Endothelial cell of umbilical vein (primary cell): ENCODE data around the gene SLC6A2. TPM values are rescaled to one million over a fixed set of nuclear protein-coding genes. Genes with fewer than 3 reads are reported as not detected.

Source experiments
- BruUV-seq: library from RNA; stranded (reverse); fragments of 400-500 nt; replicated peaks from 2 replicates; lab custom pipeline; 2021; lab: Mats Ljungman, UMichigan
- CTCF ChIA-PET: fragments of 300-600, 350-600 bp; sonication (Branson Sonifier 250); formaldehyde crosslinking; loops from one replicate; lab custom pipeline; 2021; ENCODE audit warnings: antibody characterized with exemption, inconsistent platforms; lab: Charles Lee
- POLR2A ChIA-PET: fragments of 300-600, 350-600 bp; sonication (Branson Sonifier 250); formaldehyde crosslinking; loops from one replicate; lab custom pipeline; 2021; ENCODE audit warnings: antibody characterized with exemption, inconsistent platforms; lab: Charles Lee
- DNase-seq: peaks from one replicate; pipeline ENCODE4 v3.0.0-alpha.2; 2011; ENCODE audit warnings: low read depth, low spot score
- FAIRE-seq: peaks from 2 replicates; lab custom pipeline; 2011; peaks lifted over from hg19 to GRCh38; lab: Jason Lieb, UNC
- H2AFZ ChIP-seq: 2 replicates; pipeline ENCODE4 v1.6.0; 2012; ENCODE audit warnings: low read depth, low read length, control low read depth, inconsistent platforms
- H3K27ac ChIP-seq: 2 replicates; pipeline ENCODE4 v1.5.1; 2011; ENCODE audit warnings: low read depth, mild to moderate bottlenecking, control low read depth, low read length, moderate library complexity; ENCODE audit not compliant: insufficient read depth
- H3K27me3 ChIP-seq, 2 experiments: 2 replicates each; pipeline versions ENCODE4 v1.6.0 to v1.6.1; 2011; ENCODE audit warnings: low read length in 2 of 2, mixed read lengths in 1 of 2; ENCODE audit not compliant: control insufficient read depth in 2 of 2, insufficient read depth in 2 of 2
- H3K36me3 ChIP-seq, 2 experiments: 2 replicates in 1 of 2; 3 replicates in 1 of 2; pipeline ENCODE4 v1.5.1; 2011; ENCODE audit warnings: low read length in 2 of 2, mild to moderate bottlenecking in 1 of 2, moderate library complexity in 1 of 2; ENCODE audit not compliant: control insufficient read depth in 2 of 2, insufficient read depth in 2 of 2; ENCODE audit errors: extremely low read depth in 1 of 2
- H3K4me1 ChIP-seq: 3 replicates; pipeline ENCODE4 v1.5.1; 2011; ENCODE audit warnings: mild to moderate bottlenecking, low read length; ENCODE audit not compliant: control insufficient read depth, insufficient read depth; ENCODE audit errors: extremely low read depth
- H3K4me2 ChIP-seq: 2 replicates; pipeline ENCODE4 v1.6.1; 2011; ENCODE audit warnings: low read length, control low read depth, mixed read lengths; ENCODE audit not compliant: insufficient read depth
- H3K4me3 ChIP-seq, 3 experiments: fragments of 200-600 bp in 1 of 3; sonication (generic), shearing (Covaris generic) in 1 of 3; replicated peaks in 1 of 3; 2 replicates each; pipeline ENCODE4 v1.5.1; 2011 to 2016; ENCODE audit warnings: control low read depth in 3 of 3, low read length in 3 of 3, mild to moderate bottlenecking in 2 of 3, inconsistent platforms in 1 of 3, low read depth in 1 of 3, moderate library complexity in 1 of 3; ENCODE audit not compliant: insufficient read depth in 1 of 3
- H3K79me2 ChIP-seq: 2 replicates; pipeline ENCODE4 v1.6.0; 2012; ENCODE audit warnings: low read length, inconsistent platforms; ENCODE audit not compliant: control insufficient read depth, insufficient read depth
- H3K9ac ChIP-seq: replicated peaks from 2 replicates; pipeline ENCODE3; 2011; ENCODE audit warnings: low read length, control low read depth; ENCODE audit not compliant: insufficient read depth; ENCODE audit errors: extremely low read depth
- H3K9me1 ChIP-seq: replicated peaks from 3 replicates; pipeline ENCODE4 v1.6.0; 2011; ENCODE audit warnings: mild to moderate bottlenecking, low read length; ENCODE audit not compliant: control insufficient read depth, insufficient read depth; ENCODE audit errors: extremely low read depth
- H3K9me3 ChIP-seq: replicated peaks from 2 replicates; pipeline ENCODE4 v1.5.1; 2012; ENCODE audit warnings: low read length, inconsistent platforms; ENCODE audit not compliant: control insufficient read depth, insufficient read depth
- H4K20me1 ChIP-seq: replicated peaks from 2 replicates; pipeline ENCODE3; 2011; ENCODE audit warnings: mild to moderate bottlenecking, low read length; ENCODE audit not compliant: control insufficient read depth, insufficient read depth; ENCODE audit errors: extremely low read depth
- EZH2 ChIP-seq: IDR thresholded peaks from 2 replicates; pipeline ENCODE4 v1.6.1; 2012; ENCODE audit warnings: borderline replicate concordance, low read depth, mild to moderate bottlenecking, moderate library complexity, low read length, inconsistent platforms; ENCODE audit not compliant: severe bottlenecking
- FOS ChIP-seq: IDR thresholded peaks from 2 replicates; pipeline ENCODE4 v1.6.1; 2011; ENCODE audit warnings: mild to moderate bottlenecking, low read length, moderate library complexity, borderline replicate concordance; ENCODE audit not compliant: insufficient read depth
- GATA2 ChIP-seq: IDR thresholded peaks from 2 replicates; pipeline ENCODE4 v1.7.0; 2011; ENCODE audit warnings: low read depth, mild to moderate bottlenecking, moderate library complexity, mixed read lengths, low read length; ENCODE audit not compliant: insufficient read length, insufficient read depth
- JUN ChIP-seq: IDR thresholded peaks from 2 replicates; pipeline ENCODE4 v1.6.1; 2011; ENCODE audit warnings: borderline replicate concordance, low read depth; ENCODE audit not compliant: insufficient read length, insufficient read depth
- MYC ChIP-seq: IDR thresholded peaks from one replicate; pipeline ENCODE4 v1.6.1; 2011; ENCODE audit warnings: mild to moderate bottlenecking, low read depth, low read length
- POLR2A ChIP-seq: IDR thresholded peaks from 2 replicates; pipeline ENCODE4 v1.6.1; 2012; ENCODE audit warnings: low read depth, mild to moderate bottlenecking, control low read depth, low read length
- POLR2AphosphoS5 ChIP-seq: IDR thresholded peaks from 2 replicates; pipeline ENCODE4 v1.6.1; 2012; ENCODE audit warnings: low read depth, mild to moderate bottlenecking, control low read depth, low read length, moderate library complexity; ENCODE audit not compliant: insufficient read depth
- dilution Hi-C: fragments of 300-500 bp; cut with MboI; formaldehyde crosslinking; loops from one replicate; pipeline ENCODE4 v1.15.0; 2019; ENCODE audit warnings: low sequenced_read_pairs; ENCODE audit not compliant: extremely low pct_ligation_motif_present
- intact Hi-C: fragments of 100-400 bp; cut with micrococcal nuclease; formaldehyde crosslinking; loops from one replicate; pipeline ENCODE4 v1.10.0; 2022
- polyA plus RNA-seq, 4 experiments: library from polyadenylated mRNA; depleted of rRNA in 3 of 4; stranded (reverse) in 3 of 4; unstranded in 1 of 4; fragments of >200 nt; gene quantifications; 2 replicates each; pipeline versions ENCODE4 v1.2.1 to v1.2.3, GENCODE V29; 2011 to 2012; ENCODE audit warnings: missing spikeins in 1 of 4
- total RNA-seq: library from RNA; stranded (reverse); gene quantifications from 2 replicates; pipeline ENCODE4 v1.2.3, GENCODE V29; 2021
- TF ChIP-seq, protein P1 (sequence below): IDR thresholded peaks from 2 replicates; pipeline ENCODE4 v1.6.1; 2011; ENCODE audit not compliant: insufficient read depth, insufficient read length
- TF ChIP-seq, protein P2 (sequence below), 2 donors: IDR thresholded peaks; 1 replicate in 1 of 2; 2 replicates in 1 of 2; pipeline ENCODE4 v1.5.1; 2011; ENCODE audit warnings: low read length in 2 of 2, mild to moderate bottlenecking in 2 of 2, moderate library complexity in 2 of 2, control low read depth in 1 of 2, inconsistent platforms in 1 of 2, low read depth in 1 of 2; ENCODE audit not compliant: insufficient read depth in 1 of 2; ENCODE audit errors: extremely low read depth in 1 of 2

The SLC6A2 gene
- total and polyA plus RNA-seq, 2 donors (not counting 3 experiments of a cell fraction or from before 2014, with no cell fraction given) = not detected

GRCh38 chr16:55651841-55652824 is 3.7 kb upstream of the SLC6A2 start:
- ChIA-PET CTCF (no interaction called here), POLR2A (no interaction called here)
- no peaks in the 10 kb centered on the region for H3K4me1 ChIP-seq
- no peak overlapping the region for H3K9ac ChIP-seq
- H3K27me3 ChIP-seq = peaks cover 50 to 59% of the 10 kb centered on the region in 2 experiments
- DNase-seq (no peak), FAIRE-seq (no peak)
- H3K9me1 ChIP-seq = no peaks in the 10 kb centered on the region
- no TSS peak for BruUV-seq
- H3K9me3 ChIP-seq = no peaks in the 10 kb centered on the region
- no peak overlapping the region for H3K4me2 ChIP-seq
- no peaks in the 10 kb centered on the region for H4K20me1 ChIP-seq
- H3K79me2 ChIP-seq = no peaks in the 10 kb centered on the region
- no peaks in the 10 kb centered on the region for H3K36me3 ChIP-seq
- intact Hi-C loops = no loop called here
- TF ChIP-seq EZH2 = no peak
- TF ChIP-seq, protein P1, sequence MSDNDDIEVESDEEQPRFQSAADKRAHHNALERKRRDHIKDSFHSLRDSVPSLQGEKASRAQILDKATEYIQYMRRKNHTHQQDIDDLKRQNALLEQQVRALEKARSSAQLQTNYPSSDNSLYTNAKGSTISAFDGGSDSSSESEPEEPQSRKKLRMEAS = no peak
- TF ChIP-seq, protein P2, sequence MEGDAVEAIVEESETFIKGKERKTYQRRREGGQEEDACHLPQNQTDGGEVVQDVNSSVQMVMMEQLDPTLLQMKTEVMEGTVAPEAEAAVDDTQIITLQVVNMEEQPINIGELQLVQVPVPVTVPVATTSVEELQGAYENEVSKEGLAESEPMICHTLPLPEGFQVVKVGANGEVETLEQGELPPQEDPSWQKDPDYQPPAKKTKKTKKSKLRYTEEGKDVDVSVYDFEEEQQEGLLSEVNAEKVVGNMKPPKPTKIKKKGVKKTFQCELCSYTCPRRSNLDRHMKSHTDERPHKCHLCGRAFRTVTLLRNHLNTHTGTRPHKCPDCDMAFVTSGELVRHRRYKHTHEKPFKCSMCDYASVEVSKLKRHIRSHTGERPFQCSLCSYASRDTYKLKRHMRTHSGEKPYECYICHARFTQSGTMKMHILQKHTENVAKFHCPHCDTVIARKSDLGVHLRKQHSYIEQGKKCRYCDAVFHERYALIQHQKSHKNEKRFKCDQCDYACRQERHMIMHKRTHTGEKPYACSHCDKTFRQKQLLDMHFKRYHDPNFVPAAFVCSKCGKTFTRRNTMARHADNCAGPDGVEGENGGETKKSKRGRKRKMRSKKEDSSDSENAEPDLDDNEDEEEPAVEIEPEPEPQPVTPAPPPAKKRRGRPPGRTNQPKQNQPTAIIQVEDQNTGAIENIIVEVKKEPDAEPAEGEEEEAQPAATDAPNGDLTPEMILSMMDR (IDR thresholded peaks at IDR 0.05; ENCODE audit: extremely low read depth in 1 of 2, insufficient read depth in 1 of 2, low read depth in 1 of 2, low read length in 2 of 2) = no peak
- no peak for TF ChIP-seq POLR2AphosphoS5
- no peak for TF ChIP-seq MYC
- no peak for TF ChIP-seq GATA2
- no peak for TF ChIP-seq POLR2A
- TF ChIP-seq FOS = no peak
- no peak for TF ChIP-seq JUN
- no peak overlapping the region for H2AFZ ChIP-seq
- H3K27ac ChIP-seq = no peak overlapping the region
- dilution Hi-C loops = no loop called here
- H3K4me3 ChIP-seq = no peak overlapping the region
